Non-pigmented ciliary epithelial cell (primary cell): Measurements from ENCODE around the gene SIK2.

Source experiments
- DNase-seq: peaks from one replicate; pipeline ENCODE4 v3.0.0-alpha.2; 2010; ENCODE audit warnings: low read depth

SIK2 gene

DNA sequence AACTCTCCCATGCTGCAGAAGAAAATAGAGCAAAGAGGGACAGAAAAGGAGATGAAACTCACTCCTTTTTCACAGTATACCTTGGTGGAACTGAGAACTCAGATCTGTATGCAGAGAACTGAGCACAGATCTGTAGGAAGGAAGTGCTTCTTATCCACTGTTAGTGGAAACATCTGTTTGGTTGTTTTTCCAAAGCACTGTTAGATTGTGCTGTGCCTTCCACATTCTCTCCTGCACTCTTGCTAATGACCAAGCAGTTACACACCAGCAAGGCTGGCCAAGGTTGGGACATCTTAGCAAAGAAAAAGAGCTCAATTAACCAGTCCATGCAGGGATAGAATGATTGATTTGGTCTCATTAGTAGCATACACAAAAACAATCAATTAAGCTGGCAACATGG lies 20.1 kb upstream of the SIK2 start:
- DNase-seq: no peak

DNA sequence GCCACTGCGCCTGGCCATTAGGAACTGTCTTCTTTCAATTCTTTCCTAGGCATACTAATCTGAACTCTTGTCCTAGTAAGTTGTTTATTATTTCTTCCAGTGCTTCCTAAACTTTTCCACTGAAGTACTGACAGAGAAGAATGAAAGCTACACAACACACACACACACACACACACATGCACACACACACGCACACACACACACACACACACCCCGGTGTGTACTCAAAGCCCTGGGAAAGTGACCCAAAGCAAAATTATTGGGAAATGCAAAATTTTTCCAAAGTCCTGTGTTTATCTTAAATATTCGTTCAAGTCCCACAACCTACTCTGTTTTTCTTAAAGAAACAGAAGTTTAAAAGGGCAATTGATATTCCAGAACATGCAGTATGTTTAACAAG lies 19.4 kb upstream of the SIK2 start:
- no peak for DNase-seq

DNA sequence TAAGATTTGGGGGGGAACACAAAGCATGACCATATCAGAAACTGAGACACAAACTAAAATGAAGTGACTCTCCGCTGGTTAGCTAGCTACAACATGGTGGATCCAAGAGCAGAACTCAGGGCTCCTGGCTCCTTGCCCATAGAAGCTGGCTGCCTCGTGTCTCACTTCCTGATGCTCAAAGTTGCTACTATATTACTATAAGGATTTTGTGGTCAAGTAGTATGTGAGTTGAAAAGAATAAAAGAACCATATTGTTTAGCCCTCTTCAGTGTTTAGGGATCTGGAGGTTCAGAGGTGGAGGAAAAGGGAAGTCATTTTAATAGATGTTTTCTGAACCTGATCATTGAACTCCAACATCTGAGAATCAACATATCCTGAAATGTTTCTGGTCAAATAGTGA lies 16.9 kb upstream of the SIK2 start:
- DNase-seq: no peak

DNA sequence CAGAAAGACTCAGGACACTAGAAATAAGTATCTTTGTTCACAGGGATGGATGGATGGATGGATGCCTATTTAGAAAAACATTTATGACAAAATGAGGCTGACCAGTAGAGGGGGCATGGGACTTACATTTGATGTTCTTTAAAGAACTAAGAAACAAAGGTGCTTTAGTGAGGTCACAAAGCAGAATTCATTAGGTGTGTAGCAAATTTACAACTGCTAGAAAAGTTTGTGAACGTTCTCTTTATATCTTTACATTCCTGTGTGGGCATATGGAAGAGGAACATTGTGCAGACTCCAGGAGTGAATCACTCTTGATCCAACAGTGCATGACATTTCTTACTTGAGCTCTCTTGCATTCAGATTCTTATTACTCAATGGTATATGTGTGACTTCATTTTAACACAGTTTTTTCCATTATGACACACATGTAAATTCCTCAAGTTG lies 15.8 kb upstream of the SIK2 start:
- DNase-seq: no peak

DNA sequence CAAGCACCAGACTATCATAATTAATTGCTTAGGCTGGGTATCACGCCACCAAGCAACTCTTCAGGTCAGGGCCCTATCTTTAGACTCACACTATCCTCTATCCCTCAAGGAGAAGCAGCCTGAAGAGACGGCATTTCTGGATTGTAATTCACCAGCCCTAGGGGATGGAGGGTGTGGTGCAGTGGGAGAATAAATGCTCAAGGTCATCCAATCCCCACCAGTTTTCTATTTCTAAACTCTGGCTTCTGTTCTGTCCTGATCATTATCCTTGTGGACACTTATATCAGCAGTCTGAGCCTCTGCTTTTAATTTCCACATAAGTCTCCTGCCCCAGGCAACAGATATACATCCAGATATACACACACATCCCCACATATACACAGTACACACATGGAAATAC lies 13.1 kb upstream of the SIK2 start:
- no peak for DNase-seq

DNA sequence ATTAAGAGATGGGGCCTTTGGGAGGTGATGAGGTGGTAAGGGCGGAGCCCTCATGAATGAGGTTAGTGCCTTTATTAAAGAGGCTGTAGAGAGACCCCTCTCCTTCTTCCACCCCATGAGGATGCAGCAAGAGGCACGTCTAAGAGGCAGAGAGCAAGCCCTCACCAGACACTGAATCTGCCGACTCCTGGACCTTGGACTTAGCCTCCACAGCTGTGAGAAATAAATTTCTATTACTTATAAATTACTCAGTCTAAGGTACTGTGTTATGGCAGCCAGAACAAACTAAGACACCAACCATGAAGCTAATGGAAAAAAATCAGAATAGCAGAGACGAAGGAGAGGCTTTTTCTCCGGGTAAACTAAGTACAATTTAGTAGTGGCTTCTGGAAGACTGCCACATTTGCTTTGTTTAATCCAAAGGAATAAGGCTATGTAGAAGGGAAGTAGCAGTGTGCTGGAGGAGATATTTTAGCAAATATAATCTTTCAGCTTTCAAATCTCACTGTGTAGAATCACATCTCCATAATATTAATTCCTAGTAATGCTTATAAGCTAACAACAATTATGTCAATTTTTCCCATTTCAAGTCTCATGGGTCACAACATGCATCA lies 12.3 kb upstream of the SIK2 start:
- DNase-seq: no peak

DNA sequence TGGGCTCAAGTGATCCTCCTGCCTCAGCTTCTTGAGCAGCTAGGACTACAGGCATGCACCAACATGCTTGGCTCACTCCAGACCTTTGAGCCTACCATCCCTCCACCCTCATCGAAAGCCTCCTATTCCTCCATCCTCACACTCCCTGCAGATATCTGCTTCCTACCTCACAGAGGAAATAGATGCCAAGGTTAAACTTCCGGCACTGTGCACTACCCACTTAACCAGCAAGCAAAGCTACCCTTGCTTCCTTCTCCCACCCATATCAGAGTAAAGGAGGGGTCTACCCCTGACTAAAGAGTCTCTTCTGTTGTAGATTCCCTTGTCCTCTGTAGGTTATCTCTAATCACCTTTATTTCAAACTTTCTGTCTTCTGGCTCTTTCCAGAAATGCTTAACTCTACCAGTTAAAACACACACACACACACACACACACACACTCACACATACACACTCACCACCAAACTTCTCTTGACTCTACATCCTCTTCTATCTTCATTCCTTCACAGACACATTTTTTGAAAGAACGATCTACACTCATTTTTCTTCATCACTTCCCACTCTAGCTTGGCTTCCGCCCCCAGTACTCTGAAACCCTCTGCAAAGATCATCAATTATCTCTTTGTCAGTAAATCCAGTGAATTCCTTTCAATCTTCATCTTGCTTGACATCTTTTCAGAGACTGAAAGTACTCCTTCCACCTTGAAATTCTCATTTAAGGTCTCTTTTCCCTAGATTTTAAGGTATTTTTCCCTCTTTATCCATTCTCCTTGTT lies 10.9 kb upstream of the SIK2 start:
- DNase-seq: no peak

DNA sequence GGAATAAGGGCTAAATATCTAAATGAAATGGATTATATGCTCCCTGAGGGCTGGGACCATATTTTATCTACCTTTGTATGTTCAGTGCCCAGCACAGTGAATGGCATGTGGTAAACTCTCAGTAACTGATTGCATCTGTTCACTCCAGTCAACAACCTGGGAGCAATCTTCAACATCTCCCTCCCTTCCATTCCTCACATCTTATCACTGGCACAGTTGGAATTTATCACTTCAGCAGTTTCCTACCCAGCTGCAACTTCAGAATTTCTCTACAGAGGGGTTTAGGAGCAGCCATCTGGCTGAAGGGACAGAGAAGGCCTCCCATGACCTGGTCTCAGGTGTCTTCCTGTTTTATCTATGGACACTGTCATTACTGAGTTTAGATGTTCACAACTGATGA lies 9.8 kb upstream of the SIK2 start:
- DNase-seq: no peak

DNA sequence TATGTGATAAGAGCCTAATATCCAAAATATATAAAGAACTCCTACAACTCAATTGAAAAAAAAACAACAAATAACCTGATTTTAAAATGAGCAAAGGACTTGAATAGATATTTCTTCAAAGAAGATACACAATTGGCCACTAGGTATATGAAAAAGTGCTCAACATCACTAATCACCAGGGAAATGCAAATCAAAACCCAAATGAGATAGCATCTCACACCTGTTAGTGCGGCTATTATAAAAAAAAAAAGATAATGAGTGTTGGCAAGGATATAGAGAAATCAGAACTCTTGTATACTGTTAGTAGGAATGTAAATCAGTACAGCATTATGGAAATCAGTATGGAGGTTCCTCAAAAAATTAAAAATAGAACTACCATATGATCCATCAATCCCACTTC lies 5.9 kb upstream of the SIK2 start:
- no peak for DNase-seq

DNA sequence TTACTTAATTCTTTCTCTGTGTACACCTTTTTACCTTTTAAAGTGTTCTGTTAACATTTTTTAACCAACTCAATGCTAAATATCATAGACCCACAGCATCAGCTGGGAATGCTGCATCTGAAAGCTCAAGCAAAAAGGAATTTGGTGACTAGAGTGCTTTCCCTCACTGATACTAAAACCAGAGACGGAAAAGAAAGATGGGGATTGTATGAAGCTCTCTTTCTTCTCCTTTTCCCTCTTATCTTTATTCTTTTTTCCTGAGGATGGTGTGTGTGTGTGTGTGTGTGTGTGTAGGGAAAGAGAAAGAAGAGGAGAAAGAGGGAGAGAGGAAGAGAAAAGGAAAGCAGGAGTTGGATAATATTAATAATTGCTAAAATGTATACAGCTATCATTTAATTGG lies 4.1 kb upstream of the SIK2 start:
- DNase-seq: no peak

DNA sequence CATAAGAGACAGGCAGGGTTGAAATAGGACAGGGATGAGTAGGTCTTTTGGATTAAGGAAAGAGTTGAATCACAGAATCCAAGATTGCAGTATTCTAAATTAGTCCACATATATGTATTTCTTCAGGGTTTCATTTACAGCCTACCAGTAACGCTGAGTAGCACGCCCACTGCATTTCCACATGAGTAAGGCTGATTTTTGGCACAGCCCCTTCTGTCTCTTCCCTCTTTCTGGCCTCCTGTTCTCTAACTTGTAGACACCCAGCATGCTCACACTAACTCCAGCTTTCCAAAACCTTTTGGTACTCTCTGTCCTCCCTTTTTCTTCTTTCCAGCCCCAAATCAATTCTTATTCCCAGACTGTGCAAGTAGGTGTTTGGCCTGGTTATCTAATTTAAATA lies 3.7 kb upstream of the SIK2 start:
- no peak for DNase-seq

DNA sequence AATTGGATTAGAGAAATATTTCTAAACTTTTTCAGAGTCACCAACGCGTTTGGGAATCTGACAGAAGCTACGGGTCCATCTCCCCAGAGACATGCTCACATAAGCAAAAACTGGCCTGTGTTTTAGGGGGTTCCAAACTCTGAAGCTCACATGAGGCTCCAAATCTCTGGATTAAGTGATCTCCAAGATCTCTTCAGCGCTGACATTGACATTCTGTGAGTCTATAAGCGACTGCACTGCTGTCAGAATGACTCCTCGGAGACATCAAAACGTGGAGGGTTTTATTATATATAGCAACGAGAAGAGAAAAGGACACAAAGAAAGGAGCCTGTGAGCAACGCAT lies 642 bp upstream of the SIK2 start:
- no peak for DNase-seq

DNA sequence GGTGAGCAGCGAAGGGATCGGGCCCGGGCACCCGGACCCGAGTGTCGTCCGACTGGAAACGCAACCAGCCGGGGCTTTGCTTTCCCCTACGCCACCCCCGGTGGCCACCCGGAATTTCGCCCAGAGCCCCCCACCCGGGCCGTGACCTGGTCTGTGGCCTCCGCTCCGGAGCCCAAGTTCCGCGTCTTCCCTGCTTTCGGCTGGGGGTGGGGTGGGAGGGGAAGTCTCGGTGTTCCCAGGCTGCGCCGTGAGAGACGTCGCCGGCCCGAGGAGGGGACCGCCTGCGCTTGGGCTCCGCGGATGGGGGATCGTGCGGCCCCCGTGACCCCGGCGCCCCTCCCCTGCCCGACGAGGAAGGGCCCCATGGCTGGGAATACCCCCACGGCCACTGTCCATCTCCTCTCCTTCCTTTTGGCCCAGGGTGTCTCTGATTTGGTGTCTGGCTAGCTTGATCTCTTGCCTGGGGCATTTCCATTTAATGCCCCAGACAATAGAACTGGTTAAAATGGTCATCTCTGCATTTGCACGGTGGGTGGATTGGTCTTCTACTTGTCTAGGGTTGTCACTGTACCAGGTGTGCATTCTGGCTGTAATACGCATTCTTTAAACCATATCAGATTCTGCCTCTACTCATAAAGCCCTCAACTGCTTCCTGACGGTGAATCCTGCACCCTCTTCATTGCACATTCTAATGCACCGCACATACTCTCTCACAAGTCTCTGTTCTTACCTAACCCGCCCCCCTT lies 789 bp downstream of the SIK2 start:
- DNase-seq: no peak

DNA sequence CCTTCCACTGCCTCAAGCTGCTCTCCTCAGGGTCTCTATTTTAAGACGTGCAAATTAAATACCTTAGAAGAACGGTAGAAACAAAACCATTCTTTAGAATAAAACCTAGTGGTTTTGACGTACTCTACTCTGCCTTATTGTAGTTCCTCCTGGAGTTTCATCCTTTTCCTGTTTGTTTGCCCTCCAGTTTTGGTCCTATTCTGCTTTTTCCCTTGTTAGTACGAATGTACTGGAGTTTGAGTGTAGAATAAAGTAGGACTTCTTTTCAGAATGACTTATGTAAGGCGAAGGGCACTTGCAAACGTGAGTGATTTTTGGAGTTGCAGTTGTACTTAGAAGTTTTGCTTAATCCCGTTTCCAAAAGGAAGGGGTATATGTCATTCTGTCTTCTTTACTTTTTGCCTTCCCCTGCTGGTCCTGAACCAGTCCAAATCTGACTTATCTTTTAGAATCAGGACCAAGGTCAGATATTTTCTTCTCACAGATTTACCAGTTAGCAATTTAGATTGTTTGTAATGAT lies 1.4 kb downstream of the SIK2 start:
- DNase-seq: no peak

DNA sequence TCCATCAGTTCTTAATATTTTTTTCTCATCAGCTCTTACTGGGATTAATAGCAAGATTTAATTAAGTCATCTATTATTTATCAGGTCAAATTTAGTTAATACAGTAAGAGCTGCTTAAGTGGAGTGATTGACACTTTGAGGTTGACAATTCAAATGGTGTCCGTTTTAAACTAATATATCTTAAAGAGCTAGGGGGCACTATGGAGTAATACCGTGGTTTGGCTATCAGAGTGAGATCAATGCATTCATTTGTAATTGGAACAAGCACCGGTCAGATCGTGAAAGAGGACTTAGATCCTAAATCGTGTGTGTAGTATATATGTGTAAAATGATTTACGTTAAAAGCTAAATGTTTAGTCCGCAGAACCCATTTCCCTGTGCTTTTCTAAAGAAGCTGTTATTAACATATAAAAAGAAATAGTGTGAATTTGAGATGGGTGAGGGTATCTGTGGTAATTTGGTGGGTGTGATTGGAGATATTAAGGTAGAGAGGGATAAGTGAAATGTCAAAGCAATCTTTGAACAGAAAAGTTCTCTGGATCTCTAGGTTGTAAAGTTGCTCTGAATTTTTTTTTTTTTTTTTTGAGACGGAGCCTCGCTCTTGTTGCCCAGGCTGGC lies 2.3 kb downstream of the SIK2 start:
- no peak for DNase-seq

DNA sequence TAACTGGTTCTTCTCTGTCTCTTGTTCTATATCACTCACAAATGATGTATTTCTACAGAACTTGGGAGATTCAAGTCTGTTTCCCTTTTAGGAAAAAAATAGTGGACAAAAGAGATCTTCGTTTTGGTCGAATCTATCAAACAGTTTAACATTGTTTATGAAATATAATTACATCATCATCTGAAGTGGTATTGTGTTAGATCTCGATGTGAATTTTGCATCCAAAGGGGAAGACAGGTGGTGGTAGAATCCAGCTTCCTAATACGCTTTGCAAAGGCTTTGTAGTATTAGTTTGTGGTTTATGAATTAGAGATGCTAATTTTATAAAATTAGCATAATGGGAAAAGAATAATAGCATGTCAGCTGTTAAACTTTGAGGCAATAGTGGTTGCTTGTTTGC lies 3.4 kb downstream of the SIK2 start:
- DNase-seq: no peak

DNA sequence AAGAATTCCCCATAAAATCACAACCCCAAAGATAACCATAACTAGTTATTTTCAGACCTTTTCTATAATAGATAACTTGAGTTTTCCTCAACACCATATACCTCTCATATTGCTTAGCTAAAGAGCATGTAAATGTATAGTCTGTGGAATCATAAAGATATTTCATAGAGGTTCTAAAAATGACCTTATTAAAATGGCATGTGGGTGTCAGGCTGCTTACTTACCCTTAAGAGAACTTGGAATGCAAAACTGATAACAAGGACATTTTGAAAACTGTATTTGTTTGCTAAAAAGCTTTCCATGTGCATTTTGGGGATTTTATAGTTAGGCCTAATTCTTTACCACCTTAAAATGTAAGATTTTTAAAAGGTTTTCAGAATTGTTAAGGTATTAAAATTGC lies 4.7 kb downstream of the SIK2 start:
- DNase-seq: no peak

DNA sequence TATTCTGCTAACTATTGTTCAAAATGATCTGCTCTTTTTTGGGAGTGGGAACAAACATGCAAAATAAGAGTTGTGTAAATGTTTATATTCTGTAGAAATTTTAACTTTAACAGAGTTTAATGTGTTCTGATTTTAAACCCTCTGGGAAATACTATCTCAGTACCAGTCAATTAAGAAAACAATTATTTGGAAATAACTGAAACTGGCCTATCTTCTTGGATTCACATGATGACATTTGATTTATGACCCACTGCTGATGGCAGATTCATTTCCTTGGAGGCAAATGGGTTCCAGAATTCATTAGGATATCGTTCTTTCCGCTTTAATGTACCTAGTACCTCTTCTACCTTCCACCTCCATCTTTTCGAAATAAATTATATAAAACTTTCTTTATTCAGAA lies 5.5 kb downstream of the SIK2 start:
- DNase-seq: no peak

DNA sequence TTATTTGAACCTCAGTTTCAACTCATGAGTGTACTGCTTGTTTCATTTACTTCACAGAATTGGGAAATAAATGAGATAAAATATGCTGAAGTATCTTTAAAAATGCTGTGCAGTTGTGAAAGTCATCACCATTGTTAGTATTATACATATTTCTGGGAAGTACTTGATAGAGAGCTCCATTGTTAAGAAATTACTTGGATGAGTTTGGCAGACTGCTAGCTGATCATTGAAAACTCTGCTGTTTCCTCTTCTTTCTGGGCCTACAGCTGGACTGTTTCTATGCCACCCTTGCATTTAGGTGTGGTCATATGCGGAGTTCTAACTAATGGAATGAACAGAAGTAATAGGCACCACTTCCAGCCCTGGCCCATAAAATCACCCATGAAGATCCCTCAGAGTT lies 10.0 kb downstream of the SIK2 start:
- DNase-seq: no peak

DNA sequence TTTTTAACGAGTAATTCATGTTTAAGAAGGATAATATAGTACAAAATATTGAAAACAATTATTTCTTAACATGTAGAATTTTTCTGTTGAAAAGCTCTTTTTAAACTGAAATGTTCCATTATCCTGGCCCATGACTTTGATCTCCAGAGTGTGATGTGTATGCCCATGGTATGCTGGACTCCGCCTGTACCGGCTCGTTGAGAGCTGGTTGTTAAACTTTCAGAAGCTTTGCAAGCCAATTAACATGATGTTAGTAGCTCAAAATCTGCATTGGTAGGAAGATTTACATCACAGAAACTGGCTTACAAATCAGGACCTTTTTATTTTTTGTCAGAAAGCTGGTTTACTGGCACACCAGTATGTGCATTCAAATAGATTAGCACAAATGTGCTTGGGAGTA lies 15.0 kb downstream of the SIK2 start:
- no peak for DNase-seq

DNA sequence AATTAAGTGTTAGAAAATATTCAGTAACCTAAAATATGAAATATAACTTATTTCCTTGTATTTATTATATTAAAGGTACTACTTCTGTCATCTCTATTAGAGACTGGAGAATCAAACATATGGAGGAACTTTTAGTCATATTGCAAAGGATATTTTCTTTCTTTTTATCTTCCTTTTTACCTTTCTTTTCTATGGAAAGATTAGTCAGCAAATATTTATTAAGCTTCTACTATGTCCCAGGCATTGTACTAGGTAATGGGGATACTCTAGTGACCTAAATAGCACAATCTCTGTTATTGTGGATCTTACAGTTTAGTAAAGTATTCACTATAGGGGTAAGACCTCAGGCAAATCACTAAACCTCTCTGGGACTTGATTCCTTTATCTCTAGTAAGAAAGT lies 18.3 kb downstream of the SIK2 start:
- no peak for DNase-seq

DNA sequence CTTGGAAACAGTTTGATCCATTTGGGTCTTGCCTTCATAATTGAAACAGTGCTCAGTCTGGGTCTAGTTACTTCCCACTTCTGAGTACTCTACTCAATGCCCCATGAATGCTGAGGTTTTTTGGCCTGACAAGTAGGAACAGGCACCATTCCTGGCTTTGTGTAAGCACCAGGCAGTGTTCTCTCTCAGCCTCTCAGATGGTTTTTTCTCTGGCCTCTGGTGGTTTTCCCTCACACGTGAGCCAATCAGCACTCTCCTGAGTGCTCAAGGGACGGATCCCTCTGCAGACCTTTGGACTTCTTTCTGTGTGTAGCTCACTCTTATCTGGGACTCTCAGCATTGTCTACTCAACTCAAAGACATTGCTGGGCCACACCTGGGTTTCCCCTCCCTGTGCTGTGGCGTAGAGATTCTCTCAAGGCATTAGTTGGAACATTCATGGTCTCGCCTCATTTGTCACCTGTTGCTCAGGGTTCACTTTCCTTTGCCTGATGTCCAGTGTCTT lies 21.3 kb downstream of the SIK2 start:
- no peak for DNase-seq

DNA sequence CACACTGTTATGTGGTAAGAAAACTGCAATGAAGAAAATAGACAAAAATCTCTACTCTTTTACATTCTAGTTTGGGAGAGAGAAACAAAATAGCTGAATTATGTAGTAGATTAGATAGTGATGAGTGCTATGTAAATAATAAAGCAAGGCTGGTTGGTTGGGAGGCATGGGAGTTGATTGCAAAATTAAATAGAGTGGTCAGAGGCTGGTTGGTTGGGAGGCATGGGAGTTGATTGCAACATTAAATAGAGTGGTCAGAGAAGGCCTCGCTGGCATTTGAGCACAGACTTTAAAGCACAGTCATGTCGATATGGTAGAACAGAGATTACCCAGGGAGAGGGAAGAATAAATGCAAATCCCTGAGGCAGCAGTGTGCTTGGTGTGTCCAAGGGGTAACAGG lies 22.4 kb downstream of the SIK2 start:
- DNase-seq: no peak
